ENCODE results near the gene PLCZ1.
"Not testable (repeated sequence)": the region's sequence is repeated elsewhere in the genome, so short reads cannot be mapped to it uniquely, and the experiment has no call there.

The PLCZ1 gene

DNA sequence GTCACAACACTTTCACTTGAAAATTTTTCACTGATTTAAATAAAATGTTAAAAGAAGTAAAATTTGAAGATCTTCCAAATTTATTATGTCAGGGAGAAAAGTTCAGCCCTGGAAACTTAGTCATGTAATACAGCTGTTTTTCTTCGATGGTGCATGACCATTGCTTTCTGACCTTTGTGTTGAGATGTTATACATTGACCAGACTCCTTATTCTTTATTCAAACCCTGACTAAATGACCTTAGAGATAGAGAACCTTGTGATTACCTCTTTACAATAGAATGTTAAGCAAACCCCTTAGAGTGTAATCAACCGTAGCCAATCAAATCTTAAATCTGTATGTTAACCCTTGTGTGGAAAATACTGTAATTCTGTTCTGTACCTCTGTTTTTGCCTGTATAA is 34.5 kb downstream of the PLCZ1 start:
- DNase-seq, result no peak

DNA sequence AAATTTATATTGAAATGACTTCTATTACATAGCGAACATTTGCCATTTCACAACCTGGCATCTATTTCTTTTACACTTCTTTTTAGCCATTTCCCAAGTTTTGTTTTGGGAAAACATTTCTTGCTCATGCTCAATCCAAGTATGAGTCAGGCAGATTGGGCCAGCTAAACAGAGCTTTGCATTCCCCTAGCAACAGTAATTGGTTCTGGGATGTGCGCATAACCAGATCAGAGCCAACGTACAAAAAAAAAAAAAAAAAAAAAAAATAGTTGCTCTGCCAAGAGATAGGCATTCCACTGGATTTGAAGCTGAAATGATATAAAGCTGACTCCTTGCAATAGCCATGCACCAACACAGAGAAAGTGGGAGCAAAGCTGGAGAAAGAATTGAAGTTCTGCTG is 37.5 kb downstream of the PLCZ1 start:
- no peak for DNase-seq

DNA sequence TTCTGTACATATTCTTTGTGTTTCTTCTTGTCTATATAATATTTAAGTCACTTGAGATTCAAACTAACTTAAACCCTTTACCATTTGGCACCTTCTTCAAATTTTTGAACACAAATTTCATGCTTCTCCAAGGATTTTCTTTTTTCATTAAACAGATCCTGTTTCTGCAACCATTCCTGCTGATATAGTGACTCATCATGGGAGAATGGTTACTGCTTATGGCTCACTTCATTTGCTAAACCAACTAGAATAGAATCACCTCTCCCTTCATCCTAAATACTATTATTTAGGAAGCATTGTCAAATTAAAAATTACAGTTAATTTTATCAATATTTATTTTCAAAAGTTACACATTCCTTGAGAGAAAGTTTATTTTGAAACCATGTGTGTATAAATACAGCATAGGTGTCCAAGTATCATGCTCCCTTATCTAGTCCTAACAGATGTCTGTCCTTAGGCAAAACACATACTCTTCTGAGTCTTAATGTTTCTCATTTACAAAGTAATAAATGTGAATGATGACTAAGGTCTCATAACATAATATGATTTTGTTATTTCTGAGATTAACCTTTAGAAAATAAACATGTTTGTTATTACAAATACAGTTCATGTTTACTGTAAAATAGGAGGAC is 40.7 kb downstream of the PLCZ1 start:
- DNase-seq, result no peak

DNA sequence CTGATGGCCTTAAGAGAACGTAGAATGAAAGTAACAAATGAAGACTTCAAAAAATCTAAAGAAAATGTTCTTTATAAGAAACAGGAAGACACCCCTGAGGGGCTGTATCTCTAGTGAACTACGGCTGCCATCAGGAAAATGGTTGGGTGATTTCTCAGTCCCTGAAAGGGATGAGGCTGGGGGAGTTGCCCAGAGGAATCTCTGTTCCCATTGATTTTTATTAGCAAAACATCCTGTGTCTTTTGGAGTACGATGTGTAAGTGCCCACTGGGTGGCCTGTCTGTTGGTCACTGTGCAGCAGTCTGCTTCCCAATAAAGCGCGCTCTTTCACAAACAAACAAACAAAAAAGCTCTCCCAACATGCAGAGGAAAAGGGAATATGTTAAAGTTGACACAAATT is 43.8 kb downstream of the PLCZ1 start:
- not testable (repeated sequence) for DNase-seq

DNA sequence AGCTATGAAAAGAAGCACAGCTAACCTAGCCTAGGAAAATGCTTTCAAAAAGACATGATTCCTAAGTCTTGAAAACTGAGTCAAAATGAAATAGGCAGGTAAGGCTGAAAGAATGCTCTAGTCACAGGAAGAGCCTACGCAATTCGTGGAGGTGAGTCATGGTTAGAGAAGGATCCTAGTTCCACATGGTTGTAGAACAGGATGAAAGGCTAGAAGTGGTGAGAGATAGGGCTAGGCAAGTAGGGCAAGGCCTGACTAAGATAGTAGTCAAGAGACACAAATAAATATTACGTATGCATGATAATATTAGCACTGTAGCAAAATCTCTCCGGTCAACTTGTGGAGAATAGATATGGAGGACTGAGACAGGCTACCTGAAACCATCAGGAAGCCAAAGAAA is 47.2 kb downstream of the PLCZ1 start:
- DNase-seq, result no peak

DNA sequence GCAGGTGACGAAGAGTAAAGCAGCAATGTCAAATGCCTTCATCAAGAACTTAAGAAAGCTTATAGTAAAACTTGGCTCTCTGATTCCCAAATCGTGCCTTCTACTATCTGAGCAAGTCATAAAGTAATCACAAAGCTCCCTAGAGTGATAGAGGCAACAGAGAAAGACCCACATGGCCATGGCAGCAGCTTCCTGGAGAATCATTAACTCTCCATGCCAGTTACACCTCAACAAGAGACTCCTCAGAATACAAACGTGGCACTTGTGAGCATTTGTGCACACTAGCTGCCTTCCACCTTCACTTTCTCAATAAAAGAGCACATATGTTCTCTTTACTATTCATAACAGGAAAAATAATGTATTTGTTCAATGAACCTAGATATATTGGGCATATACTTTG is 48.0 kb downstream of the PLCZ1 start:
- DNase-seq, result no peak

DNA sequence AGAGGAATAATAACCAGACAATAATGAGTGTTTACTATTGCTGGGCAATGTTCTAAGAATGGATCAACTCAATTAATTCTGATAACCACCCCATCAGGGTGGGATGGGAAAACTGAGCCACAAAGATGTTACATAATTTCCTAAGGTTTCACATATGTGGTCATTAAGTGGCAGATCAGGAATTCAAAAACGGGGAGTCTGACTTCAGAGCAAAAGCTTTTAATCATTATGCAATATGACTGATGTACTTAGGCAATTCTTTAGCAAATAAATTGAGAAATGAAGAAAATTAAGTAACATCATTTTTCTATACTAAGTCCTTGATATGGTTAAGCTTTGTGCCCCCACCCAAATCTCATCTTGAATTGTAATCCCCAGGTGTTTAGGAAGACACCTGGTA is 53.4 kb downstream of the PLCZ1 start:
- DNase-seq, result no peak

DNA sequence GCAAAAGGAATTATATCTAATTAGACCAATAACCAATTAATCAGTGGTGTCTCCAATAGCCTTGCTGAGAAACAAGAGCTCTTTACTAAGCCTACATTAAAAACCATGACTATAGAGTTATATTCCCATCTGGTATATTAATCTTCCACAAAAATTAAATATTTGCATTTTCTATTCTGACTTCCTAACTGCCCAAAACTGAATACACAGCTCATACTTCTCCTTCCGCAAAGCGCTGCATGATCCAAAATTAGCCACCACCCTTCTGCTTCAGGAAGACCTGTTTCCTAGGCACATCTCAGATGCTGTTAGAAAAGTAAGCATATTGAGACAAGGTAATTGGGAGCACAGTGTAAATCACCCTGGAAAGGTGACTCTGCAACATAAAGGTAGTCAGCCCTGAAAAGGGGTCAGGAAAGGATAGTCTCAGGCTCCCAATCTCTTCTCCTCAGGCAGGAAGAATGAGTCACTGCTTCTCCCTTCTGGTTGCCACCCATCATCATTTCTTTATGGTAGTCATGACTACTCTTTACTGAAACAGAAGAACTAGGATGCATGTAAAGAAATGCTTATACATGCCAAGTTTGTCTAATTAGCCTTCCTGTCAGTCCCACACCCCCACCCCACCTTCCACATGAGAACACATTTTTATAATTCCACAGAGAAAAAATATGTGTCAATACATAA is 54.3 kb downstream of the PLCZ1 start:
- no peak for DNase-seq

DNA sequence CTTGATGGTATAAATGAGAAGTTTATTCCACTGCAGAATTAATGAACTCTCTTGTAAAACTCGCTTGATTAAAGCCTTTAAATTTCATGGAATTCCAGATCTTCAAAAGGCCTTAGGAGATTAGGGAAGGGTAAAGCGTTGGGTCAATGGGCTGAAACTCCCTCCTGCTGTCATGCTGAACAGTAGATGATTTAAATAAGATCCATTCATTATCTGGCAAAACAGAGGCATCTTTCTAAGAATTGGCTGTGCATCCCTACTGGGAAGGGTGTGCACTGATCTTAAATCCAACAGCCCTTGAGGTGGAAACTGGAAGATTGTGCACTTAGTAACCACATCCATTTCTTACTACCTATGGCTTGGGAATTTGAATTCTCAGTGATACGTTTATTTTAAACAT is 56.0 kb downstream of the PLCZ1 start:
- no peak for DNase-seq

DNA sequence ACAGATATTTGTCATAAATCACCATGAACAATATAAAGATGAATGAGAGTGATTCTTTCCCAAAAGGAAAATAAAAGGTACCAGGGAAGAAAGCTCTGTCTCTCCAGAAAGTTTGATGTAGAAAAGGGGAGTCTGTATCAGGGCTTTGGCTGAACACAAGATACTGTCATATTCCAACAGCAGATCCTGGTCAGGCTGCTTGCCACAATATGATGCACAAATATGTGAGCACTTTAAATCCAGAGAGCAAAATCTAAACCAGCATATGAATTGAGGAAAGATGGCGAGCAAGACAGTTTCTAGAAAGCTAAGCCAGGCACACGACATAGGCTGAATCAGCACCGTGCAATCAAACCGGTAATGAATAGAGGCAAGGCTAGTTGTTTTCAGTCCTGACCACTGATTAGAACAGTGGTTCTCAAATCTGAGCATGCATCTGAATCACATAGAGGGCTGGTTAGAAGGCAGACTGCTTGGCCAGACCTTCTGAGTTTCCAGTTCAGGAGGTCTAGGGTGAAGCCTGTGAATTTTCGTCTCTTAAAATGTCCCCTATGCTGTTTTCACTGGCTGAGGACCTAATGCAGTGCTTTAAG is 60.7 kb downstream of the PLCZ1 start:
- DNase-seq, result no peak

DNA sequence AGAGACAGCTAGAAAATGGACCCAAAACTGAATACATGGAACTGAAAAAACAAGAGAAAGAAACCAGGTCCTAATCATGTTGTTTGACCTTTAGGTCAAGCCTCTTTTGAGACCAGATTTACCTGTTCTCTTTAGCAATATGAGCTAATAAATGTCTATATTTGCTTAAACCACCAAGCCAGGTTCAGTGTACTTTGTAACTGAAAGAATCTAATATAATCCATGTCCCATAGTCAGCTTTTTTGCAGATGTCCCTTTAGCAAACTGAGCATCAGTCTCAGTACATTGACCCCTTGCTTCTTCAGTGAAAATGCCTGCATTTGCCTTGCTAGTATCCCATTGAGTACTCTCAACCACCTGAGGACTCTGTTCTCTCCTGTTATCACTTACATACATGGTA is 61.7 kb downstream of the PLCZ1 start:
- no peak for DNase-seq

DNA sequence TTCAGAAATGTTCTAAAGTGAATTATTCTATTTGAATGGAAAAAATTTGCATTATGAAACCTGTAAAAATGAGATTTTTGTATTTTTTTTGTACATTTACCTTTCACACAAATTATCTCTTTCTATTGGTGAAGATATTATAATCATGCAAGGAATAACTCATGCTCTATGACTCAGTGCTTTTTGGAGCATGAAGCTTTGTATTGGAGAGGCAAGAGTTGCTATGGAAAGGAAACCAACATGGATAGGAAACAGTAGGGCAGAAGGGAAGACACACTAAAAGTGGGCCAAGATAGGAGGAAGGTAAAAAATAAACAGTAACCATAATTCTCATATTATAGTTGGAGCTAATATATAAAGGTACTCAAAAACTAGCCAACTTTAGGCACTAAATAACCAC is 79.0 kb downstream of the PLCZ1 start:
- no peak for DNase-seq

DNA sequence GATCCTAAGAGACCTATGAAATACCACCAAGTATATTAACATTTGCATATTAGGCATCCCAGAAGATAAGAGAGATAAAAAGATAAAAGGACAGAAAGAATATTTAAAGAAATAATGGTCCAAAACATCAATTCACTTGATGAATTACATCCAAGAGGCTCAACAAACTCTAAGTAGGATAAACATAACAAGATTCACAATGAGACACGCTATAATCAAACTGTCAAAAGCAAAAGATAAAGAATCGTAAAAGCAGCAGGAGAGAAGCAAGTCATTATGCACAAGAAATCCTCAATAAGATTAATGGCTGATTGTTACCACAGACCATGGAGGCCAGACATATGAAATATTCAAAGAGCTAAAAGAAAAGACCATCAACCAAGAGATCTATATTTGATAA is 79.6 kb downstream of the PLCZ1 start:
- DNase-seq, result no peak

DNA sequence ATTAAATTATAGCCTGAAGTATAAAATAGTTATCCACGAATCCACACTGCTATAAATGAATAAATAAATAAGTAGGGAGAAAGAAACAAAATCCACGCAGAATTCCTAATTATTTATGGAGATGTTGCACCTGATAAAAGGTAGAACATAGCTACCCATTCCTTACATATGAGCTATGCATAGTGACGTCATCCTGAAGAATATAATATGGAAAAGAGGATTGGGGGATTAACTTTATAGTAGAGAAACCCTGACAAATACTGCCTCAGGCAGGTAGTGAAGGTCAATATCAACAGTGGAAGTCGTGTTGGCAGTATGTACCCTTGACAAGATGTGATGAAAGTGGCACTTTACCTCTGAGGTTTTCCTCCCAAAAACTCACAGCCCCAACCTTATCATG is 82.5 kb downstream of the PLCZ1 start:
- no peak for DNase-seq

DNA sequence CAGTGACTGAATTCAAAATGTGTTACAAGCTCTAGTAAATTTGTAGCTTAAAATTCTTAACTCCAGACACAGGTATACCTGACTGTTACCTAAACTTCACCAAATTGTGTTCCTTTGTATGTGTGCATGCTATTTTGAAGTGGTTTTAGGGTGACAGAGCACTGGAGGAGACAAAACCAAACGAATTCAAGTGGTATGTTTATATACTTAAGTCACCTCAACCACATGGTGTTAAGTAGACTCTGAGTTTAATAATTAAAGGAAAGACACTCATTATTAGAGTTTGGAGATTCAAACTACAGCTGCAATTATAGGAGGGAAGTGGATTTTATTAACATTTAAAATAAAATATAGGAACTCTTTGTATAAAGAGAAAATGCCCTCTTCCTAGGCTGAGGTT is 84.3 kb downstream of the PLCZ1 start:
- DNase-seq, result no peak

DNA sequence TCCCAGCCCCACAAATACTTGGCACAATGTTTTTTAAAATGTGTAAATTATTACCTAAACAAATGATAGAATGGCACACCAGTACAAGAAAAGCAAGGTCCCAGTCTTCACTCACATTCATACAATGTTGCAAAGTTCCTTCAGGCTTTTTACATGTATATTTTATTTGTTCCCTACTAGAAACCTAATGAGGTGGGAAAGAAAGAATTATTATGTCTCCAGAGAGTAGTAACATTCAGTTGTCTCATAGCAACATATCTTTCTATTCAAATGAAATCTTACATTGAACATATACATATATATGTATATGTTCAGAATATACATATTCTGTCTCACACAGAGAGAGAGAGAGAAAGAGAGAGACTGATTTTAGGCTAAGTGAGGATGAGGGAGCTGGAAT is 85.2 kb downstream of the PLCZ1 start:
- no peak for DNase-seq

DNA sequence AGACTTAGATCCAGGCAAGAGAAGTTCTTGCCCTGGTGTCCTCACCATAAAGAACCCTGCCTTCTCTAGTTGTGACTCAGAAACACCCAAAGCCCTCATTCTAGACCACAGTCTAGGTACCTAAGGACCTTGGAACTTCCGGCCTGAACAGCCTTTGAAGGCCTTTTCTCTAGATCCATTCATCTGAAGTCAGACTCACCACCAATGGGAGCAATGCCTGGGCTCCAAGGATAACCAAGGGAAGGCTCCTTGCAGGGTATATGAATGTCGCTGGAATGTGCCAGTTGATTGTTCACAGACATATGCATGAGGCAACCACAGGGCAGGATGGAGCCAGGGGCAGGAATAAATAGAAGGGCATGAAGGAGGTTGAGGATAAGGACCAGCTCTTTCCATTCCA is 86.3 kb downstream of the PLCZ1 start:
- no peak for DNase-seq

DNA sequence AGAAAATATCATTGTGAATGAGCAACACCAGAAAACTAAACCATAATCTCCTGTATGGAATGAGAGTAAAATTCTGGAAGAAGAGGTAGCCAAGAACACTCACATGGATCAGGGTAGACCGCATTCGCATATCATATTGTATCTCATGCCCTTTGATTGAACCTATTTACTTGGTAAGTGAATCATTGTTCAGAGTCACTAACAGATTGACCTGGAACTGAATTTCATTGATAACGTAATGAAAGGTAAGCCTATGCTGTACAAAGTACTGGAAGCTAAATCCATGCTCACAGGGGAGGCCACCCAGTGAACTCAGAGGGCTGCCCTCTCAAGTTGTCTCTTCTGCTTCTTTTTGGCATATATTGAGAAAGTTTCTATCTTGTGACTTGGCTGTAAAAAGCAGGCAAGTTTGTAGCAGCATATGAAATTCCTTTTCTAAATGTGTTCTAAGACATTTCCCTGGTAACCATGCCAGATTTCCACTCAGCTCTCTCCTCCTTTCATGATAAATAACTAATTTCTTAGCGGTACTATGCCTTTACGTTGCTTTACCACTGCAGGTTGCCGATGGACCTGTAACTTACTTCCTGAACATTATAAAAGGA is 91.4 kb downstream of the PLCZ1 start:
- no peak for DNase-seq

DNA sequence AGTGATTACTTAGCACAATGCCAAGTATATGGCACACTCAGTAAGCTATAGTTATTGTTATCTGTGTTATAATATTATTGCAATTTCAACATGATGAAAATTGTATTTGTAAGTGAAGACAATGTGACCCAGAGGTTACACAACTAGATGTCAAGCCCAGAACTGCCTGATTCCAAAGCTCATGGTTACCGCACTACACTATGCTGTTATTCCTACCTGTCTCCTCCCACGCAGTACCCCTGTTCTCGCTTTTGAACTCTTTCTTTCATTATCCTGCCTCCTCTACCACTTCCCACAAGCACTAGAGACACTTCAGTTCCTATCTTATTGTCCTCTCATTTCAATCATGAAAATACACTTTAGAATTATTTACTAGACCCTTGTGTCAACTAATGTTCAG is 93.2 kb downstream of the PLCZ1 start:
- DNase-seq, result no peak

DNA sequence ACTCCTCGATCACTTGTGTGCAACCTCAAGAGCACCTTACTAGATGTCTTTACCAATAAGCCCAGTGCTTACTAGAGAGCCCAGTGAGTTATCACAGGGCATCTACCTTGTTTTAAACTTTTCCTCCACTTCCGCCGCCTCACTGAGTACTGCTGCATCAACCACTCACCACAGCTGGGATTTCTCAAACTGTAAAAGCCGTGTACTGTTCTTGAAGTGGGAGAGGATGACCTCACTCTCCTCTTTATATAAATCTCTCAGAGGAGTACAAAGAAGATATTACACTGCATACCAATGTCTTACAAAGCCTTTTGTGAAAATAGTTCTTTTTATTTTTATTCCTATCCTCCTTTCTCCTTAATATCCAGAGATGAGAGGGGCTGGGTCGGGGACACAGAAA is 94.1 kb downstream of the PLCZ1 start:
- DNase-seq, result no peak

DNA sequence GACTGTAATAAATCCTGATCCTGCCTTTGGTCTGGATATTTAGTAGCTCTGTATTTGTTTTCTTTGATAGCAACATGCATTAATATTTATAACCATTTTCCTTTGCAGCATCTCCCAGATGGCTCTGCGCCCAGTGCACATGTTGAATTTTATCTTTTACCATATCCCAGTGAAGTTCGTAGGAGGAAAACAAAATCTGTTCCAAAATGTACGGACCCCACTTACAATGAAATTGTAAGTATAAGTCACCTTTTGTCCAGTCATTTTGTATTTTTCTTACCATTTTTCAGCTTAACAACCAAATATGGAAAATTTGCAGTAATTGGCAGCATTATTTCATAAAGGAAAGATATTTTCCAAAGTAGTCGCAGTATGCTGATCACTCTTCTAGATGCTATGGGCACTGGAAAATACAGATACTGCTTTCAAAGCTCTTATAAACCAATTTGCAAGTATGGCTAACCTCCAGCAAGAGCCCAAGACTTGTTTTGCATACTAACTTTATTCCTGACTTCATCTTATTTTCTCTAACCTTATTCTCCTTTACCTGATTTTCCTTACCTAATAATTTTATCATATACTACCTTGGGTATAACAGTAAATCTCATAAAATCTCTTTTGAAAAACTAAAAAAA is 97.4 kb downstream of the PLCZ1 start:
- DNase-seq, result no peak

DNA sequence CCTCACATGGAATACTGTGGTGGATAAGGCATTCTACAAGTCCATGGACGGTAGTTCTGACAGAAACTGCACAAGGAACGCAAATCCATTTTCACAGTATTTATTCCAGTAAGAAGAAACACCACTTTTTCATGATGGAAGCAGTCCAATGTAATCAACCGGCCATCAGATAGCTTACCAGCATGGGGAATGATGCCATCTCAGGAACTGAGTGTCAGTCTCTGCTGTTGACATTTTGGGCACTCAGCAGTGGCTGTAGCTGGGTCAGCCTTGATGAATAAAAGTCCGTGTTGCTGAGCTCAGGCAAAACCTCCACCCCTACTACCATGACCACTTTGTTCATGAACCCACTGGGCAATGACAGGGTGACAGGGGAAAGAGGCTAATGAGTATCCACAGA is 103.4 kb downstream of the PLCZ1 start:
- no peak for DNase-seq
